NCI-H526 treated with DMSO at 0.1 percent for 48 hours (cell line): ENCODE results near the gene OR2T33.
"Not testable (repeated sequence)": the region's sequence is repeated elsewhere in the genome, so short reads cannot be mapped to it uniquely, and the experiment has no call there.

Experiments used
- DNase-seq: peaks from one replicate; lab custom pipeline; 2025; lab: John Stamatoyannopoulos, UW

OR2T33 gene, protein sequence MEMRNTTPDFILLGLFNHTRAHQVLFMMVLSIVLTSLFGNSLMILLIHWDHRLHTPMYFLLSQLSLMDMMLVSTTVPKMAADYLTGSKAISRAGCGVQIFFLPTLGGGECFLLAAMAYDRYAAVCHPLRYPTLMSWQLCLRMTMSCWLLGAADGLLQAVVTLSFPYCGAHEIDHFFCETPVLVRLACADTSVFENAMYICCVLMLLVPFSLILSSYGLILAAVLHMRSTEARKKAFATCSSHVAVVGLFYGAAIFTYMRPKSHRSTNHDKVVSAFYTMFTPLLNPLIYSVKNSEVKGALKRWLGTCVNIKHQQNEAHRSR

DNA sequence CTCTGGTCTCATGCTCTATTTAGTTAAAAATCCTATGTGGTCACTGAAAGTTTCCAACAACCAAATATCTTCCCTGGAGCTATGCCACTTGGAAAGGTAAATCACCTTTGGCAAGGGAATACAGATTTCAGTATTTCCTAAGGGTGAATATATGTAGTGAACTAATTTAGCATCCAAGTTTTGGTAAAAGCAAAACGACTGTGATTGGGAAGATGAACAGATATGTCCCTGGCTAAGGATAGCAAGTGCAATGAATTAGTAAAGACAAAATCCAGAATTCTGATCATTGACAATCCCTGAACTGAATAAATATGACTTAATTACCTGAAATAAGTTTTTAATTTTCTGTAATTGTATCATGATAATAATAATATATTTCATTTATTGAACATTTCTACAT, at the start of gene OR2T33:
OR2T33 (minus strand) TSS at position 101 of the 400 bp plus-strand sequence. CDS start 4,162 bp downstream, outside the sequence.
- no peak for DNase-seq

DNA sequence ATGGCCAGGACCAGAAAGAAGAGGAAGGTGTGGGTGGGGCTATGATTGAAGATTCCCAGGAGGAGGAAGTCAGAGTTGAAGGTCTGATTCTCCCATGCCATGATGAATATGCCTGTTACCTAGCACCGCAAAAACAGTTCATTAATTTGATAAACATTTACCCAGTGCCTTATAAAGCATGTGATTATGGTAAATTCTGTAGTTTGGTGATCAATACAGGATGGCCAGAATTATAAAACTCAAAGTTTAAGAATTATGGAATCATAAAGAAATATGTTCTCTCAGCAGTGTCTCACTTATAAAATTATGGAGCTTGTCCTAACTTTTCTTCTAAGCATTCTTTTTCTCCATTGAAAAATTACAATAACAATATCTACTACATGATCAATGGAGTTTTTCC, 46.7 kb upstream of the OR2T33 start, which contains the start of gene OR2M7:
OR2M7 (minus strand) TSS at position 101 of the 400 bp plus-strand sequence; CDS start at position 101, 0 bp downstream.
- DNase-seq: no peak

DNA sequence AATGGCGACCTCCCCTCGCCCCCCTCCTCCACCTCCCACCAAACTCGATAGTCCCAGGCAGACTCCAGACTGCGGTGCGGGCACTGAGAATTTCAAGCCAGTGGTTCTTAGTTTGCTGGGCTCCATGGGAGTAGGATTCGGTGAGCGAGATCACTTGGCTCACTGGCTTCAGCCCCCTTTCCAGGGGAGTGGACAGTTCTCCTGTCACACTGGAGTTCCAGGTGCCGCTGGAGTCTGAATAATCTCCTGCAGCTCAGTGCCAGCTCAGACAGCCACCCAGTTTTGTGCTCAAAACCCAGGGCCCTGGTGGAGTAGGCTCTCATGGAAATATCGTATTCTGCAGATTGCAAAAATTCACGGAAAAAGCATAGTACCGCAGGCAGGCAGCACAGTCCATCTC, 39.0 kb upstream of the OR2T33 start:
- no peak for DNase-seq

DNA sequence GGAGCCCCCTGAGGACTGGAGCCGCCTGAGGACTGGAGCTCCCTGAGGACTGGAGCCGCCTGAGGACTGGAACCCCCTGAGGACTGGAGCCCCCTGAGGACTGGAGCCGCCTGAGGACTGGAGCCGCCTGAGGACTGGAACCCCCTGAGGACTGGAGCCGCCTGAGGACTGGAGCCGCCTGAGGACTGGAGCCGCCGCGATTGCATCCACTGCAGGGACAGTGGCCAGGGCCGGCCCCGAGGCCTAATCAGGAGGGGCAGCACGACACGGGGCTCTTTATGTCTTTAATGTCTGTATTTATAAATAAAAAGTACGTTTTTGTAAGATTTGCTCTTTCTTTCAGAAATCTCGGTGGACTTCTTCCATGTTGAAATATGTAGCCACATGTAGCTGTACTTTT, 29.0 kb upstream of the OR2T33 start:
- DNase-seq: not testable (repeated sequence)

DNA sequence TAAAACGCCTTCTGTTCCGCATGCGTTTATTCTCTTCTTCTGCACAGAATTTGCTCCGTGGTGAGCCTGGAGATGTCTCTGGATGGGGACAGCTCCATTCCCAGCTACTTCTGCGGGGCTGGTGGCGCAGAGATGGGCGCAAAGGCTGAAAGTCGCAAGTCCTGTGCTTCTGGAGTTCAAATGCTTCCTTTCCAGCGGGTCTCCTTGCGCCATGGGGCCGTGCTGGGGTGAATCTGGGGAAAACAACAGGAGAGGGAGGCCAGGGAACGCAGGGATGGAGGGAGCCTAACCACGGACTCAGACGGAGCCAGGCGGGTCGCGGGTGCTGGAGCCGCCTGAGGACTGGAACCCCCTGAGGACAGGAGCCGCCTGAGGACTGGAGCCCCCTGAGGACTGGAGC, 28.3 kb upstream of the OR2T33 start:
- no peak for DNase-seq

DNA sequence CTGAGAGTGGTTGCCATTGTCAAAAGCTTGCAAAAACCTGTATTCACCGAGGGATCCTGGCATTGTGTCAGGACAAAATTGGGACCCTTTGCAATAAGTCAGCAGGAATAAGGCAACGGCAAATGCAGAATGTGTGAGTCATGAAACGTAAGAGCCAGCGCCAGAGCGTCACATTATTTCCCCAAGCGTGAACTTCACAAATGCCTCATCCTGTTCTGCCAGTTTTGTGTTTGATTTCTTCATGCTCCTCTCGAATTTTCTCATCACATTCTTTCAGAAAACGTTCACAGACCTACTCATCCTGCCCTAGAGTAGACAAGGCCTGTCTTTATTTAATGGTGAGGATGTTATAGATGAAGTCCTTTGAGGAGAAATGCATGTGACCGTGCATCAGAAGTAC, 27.9 kb upstream of the OR2T33 start:
- DNase-seq: not testable (repeated sequence)

DNA sequence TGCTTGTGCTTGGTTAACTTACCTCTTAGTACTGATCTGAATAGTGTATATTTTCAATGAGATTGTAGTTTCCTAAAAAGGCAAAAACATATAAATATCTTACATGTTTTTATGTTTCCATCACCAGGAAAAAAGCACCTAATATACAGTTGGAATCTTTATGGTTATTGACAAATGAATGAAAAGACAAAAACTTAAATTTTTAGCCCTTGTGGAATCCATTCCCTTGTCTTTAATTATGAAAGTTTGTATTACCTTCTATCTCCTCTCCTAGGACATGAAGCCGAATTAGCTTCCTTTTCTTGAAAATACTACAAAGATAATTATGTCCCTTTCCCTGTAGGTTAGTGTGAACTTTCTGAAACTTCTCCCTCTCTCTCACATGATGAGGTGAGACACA, 25.5 kb upstream of the OR2T33 start, which contains the start of gene OR2T12:
OR2T12 (minus strand) TSS at position 101 of the 400 bp plus-strand sequence. CDS start 7,846 bp downstream, outside the sequence.
- DNase-seq: no peak

DNA sequence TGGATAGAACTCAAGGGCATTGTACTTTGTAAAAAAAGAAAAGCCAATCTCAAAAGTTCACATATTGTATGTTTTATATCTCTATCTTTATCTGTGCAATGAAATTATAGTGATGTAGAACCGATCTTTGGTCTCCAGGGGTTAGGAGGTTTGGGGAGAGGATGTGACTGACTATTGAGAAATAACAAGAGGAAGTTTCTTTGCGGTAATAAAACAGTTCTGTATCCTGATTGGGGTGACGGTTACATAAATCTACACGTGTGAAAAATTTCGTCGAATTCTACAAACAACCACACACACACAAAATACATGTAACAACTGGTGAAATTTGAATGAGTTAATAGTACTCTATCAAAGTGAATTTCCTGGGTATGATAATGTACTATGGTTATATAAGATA, 10.6 kb upstream of the OR2T33 start:
- DNase-seq: no peak

DNA sequence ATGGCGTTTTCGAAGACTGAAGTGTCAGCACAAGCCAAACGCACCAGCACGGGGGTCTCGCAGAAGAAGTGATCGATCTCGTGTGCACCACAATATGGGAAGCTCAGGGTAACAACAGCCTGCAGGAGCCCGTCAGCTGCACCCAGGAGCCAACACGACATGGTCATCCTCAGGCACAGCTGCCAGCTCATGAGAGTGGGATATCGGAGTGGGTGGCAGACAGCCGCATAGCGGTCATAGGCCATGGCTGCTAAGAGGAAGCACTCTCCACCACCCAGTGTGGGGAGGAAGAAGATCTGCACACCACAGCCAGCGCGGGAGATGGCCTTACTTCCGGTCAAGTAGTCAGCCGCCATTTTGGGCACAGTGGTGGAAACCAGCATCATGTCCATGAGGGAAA, 4.6 kb downstream of the OR2T33 start:
- not testable (repeated sequence) for DNase-seq

DNA sequence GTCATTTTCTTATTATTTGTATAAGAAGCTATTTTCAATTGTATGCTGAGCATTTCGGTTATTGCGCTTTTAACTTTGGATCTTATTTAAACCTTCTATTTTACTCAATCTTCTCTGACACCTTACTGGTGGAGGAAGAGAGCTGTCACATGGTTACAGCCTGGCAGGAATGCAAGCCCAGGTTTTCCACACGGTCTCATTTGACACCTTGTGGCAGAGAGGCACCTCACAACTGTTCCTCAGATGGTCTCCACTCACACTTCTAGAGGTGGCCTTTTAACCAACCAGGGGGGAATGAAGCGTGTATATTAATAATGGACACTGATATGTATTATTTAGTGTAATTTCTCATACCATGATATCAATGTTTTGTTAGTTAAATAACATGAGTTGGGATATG, 9.6 kb downstream of the OR2T33 start:
- no peak for DNase-seq

DNA sequence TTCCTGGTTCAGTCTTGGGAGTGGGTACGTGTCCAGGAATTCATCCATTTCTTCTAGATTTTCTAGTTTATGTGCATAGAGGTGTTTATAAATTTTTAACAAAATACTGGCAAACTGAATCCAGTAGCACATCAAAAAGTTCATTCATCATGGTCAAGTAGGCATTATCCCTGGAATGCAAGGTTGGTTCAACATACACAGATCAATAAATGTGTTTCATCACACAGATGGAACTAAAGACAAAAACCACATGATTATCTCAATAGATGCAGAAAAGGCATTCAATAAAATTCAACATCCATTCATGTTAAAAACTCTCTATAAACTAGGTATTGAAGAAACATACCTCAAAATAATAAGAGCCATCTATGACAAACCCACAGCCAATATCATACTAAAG, 18.5 kb downstream of the OR2T33 start:
- DNase-seq: not testable (repeated sequence)

DNA sequence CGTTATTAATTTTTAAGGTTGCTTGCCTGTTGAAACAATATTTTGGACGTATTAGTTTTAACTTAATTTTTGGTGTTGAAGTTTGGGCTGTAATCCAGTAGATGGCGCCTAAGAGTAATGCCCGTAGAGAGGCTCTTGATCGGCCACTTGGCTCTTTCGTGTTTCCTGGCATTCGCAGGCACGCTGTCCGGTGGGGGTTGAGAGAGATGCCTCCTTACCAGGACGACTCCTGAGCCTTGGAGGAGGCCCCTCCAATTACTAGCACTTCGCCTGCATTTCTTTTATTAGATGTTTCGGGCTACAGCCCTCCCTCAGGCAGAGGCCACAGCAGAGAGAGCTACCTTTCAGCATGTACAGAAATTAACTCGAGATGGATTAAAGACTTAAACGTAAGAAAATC, 34.6 kb downstream of the OR2T33 start:
- peak; percentile 4 for DNase-seq

DNA sequence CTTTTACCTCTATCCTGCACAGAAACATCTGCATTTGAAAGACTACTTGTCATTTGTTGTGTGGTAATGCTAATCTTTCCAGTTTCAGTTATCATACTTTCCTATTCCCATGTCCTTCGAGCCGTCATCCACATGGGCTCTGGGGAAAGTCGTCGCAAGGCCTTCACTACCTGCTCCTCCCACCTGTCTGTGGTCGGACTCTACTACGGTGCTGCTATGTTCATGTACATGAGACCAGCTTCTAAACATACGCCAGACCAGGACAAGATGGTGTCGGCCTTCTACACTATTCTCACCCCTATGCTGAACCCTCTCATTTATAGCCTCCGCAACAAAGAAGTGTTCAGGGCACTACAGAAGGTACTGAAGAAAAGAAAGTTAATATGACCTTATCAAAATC, 38.3 kb downstream of the OR2T33 start:
- no peak for DNase-seq

DNA sequence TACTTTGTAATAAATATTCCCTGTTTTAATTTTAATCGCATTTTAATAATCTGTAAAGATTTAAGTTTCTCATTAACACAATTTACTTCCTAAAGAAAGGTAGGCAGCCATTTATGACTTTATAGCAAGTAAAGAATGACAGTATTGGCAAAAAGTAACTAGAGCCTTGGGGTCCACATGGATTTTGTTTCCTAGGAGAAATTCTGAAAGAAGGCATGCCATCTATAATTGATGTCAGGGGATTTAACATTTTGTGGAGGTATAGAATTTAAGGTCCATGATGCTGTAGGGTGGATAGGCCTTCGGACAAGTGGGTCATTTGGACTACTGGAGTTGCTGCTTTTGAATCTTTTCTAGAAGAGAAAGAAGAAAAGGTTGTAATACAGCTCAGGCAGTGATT, 46.7 kb downstream of the OR2T33 start, which contains the start of gene OR2M4:
OR2M4 (plus strand) TSS at position 301 of the 400 bp plus-strand sequence. CDS start 7,512 bp downstream, outside the sequence.
- DNase-seq: no peak

DNA sequence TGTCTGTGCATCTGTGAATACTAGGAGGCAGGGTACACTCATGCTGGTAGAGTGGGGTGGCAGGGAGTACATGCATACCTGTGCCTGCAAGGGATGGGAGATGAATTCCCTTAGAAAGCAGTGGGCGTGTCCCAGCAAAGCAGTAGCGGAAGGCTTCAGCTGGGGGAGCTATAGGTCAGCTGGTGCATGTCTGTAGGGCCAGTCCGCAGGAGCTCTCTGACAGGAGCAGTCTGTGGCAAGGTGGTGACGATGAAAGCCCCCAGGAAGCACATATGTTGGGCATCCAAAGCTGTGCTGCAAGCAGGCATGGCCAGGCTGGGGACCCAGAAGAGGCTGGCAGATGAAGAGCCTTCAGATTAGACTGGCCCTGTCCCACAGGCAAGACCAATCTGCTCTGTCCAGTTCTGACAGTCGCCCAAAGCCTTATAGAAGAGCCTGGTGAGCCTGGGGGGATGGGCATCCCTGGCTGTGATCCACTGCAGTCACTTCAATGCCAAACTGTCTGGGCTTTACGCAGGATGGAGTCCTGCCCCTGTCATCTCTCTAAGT, 48.3 kb downstream of the OR2T33 start:
- no peak for DNase-seq

DNA sequence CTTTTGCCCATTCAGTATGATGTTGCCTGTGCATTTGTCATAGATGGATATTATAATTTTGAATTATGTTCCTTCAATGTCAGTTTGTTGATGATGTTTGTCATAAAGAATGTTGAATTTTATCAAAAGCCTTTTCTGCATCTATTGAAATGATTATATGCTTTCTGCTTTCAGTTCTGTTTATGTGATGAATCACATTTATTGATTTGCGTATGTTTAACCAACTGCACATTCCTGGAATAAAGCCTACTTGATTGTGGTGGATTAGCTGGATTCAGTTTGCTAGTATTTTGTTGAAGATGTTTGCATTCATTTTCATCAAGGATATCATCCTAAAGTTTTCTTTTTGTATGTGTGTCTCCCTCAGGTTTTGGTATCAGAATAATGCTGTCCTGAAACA, 52.2 kb downstream of the OR2T33 start:
- no peak for DNase-seq
